HG02870 (cell line): Measurements from ENCODE around the gene GAB2.
"Not testable (repeated sequence)": the region's sequence is repeated elsewhere in the genome, so short reads cannot be mapped to it uniquely, and the experiment has no call there.

ENCODE experiments used
- ATAC-seq: cut with Tn5 transposase; IDR thresholded peaks from one replicate; pipeline ENCODE4 v1.9.1; 2021; ENCODE audit warnings: mild to moderate bottlenecking, moderate library complexity; ENCODE audit not compliant: unreplicated experiment

Gene GAB2

DNA sequence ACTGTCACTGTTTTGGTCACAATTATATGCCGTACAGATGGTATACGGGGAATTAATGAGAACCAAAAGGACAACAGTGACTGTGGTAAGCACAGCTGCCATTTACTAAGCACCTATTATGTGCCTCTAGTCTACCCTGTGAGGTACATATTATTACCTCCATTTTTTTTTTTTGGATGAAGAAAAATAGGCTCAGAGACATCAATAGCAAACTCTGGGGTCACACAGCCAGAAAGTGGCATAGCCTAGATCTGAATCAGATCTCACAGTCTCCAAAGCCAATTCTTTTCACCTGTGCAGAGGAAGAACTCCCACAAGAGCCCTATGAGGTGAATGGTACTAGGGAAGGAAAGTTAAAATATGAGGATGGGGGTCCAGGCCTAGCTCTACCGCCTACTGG lies 160.0 kb downstream of the GAB2 start:
- no peak for ATAC-seq

GRCh38 chr11:78256962-78257361 lies 160.7 kb downstream of the GAB2 start:
- no peak for ATAC-seq

GRCh38 chr11:78255919-78256318 lies 161.7 kb downstream of the GAB2 start:
- ATAC-seq: no peak

GRCh38 chr11:78254268-78254667 lies 163.4 kb downstream of the GAB2 start:
- no peak for ATAC-seq

GRCh38 chr11:78253797-78254196 lies 163.8 kb downstream of the GAB2 start:
- no peak for ATAC-seq

- no peak for ATAC-seq
Observed at GRCh38 chr11:78251083-78251775, 166.4 kb downstream of the GAB2 start.

GRCh38 chr11:78250099-78250498 lies 167.5 kb downstream of the GAB2 start:
- ATAC-seq: no peak

DNA sequence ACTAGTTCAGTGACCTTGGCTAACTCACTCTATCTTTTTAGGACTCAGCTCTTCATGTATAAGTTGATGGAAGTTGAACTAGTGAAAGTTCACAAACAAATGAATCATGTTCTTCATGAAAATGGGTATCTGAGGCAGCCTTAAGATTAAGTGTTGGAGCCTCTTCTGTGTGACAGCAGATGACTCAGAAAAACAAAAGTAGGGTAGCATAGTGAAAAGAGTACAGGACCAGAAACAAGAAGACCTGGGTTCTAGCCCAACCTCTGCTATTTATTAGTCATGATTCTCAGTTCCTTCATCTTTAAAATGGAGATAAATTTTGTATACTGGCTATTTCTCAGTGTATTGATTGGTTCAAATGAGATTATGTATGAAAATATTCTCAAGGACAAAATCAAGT lies 168.7 kb downstream of the GAB2 start:
- ATAC-seq: peak; percentile 63

DNA sequence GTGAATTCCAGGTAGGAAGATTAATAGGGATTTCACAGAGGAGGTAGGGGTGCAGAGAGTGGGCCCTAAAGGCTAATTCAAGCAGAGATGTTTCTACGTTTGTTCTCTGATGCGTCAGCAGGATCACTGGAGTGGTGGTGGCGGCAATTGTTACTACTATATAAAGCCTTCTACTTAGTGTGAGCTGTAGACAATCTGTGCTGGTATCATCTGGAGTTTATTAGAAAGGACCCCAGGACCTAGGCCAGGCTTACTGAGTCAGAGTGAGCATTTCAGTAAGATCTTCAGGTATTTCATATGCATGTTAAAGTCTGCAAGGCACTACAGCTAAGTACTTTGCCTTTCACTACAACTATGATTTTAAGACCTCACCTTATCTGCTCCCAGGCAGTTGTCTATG lies 169.4 kb downstream of the GAB2 start:
- no peak for ATAC-seq

GRCh38 chr11:78244546-78245255 lies 172.9 kb downstream of the GAB2 start:
- peak; percentile 65 for ATAC-seq

GRCh38 chr11:78244080-78244479 lies 173.5 kb downstream of the GAB2 start:
- no peak for ATAC-seq

- no peak for ATAC-seq
Observed at GRCh38 chr11:78241475-78241874, 176.1 kb downstream of the GAB2 start.

GRCh38 chr11:78239781-78240180 lies 177.8 kb downstream of the GAB2 start:
- ATAC-seq: no peak

DNA sequence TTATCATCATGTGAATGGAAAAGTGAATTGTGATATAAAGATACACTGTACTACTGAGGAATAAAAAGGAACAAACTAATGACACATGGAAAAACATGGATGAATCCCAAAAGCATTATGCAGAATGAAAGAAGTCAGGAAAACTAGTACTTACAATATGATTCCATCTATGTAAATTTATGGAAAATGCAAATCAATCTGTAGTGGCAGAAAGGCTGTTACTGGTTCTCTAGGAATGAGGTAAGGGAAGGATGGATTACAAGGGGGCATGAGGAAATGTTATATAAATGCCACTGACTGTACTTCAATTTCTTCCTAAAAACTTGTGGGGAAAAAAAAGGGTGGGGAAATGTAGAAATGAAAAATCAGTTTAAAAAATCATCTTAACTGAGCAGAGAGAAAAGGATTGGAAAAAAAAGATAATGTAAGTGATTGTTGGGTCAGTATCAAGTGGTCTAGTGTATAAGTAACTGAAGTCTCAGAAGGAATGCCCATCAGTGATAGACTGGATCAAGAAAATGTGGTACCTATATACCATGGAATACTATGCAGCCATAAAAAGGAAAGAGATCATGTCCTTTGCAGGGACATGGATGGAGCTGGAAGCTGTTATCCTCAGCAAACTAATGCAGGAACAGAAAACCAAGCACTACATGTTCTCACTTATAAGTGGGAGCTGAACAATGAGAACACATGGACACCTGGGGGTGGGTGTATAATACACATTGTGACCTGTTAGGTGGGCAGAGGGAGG lies 180.2 kb downstream of the GAB2 start:
- ATAC-seq: no peak

DNA sequence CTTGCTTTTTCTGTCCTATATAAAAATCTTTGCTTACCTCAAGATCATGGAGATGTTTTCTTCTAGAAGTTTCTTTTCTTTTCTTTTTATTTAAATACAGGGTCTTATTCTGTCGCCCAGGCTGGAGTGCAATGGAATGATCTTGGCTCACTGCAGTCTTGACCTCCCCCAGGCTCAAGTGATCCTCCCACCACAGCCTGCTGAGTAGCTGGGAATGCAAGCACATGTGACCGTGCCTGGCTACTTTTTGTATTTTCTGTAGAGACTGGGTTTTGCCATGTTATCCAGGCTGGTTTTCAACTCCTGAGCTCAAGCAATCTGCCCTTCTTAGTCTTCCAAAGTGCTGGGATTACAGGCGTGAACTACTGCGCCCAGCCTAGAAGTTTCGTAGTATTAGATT lies 183.6 kb downstream of the GAB2 start:
- ATAC-seq: no peak

- not testable (repeated sequence) for ATAC-seq
Observed at GRCh38 chr11:78233046-78233445, 184.6 kb downstream of the GAB2 start.

- ATAC-seq: no peak
Observed at GRCh38 chr11:78231962-78232501, 185.6 kb downstream of the GAB2 start.

GRCh38 chr11:78230161-78230877 lies 187.3 kb downstream of the GAB2 start:
- ATAC-seq: no peak

DNA sequence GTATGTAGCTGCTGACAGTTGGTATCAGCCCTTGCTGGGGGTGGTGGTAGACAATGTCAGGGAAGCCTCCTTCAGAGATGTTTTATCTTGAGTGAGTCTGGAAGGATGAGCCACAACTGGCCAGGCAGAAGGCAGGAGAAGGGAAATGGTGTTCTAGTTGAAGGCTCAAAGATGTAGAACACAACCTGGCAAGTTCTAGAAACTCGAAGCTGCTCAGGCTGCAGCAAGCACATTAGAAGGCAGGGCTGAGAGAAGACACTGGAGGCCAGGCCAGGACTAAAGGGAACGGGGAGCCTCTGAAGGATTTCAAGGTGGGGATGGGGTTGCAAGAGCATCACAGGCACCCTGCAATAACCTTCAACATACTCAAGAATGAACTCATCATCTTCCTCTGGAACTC lies 188.5 kb downstream of the GAB2 start:
- ATAC-seq: no peak

DNA sequence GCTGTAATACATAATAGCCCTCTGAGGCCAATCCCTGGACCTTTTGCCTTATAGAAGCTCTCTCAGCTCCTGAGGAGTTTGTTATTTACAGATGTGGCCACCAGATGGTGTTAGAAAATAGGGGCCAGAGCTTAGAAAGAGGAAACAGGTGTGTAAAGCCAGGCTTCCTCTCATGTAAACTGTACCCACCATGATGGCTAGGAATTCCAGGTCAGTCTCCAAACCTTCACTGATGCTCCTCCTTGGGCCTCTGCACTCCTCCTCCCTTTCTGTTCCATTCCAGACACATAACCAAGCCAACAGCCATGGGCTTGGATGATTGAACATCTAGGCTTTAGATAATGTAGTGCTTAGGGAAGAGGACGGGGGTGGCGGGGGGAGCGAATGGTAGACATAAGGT lies 189.2 kb downstream of the GAB2 start:
- ATAC-seq: peak; percentile 47

GRCh38 chr11:78227921-78228320 lies 189.7 kb downstream of the GAB2 start:
- ATAC-seq: peak; percentile 39
